Measurements from ENCODE around the gene JCHAIN. TPM values are rescaled to one million over a fixed set of nuclear protein-coding genes. Genes with fewer than 3 reads are reported as not detected.

Gene JCHAIN
- total RNA-seq, 2 donors from 2014 or later = not detected

DNA sequence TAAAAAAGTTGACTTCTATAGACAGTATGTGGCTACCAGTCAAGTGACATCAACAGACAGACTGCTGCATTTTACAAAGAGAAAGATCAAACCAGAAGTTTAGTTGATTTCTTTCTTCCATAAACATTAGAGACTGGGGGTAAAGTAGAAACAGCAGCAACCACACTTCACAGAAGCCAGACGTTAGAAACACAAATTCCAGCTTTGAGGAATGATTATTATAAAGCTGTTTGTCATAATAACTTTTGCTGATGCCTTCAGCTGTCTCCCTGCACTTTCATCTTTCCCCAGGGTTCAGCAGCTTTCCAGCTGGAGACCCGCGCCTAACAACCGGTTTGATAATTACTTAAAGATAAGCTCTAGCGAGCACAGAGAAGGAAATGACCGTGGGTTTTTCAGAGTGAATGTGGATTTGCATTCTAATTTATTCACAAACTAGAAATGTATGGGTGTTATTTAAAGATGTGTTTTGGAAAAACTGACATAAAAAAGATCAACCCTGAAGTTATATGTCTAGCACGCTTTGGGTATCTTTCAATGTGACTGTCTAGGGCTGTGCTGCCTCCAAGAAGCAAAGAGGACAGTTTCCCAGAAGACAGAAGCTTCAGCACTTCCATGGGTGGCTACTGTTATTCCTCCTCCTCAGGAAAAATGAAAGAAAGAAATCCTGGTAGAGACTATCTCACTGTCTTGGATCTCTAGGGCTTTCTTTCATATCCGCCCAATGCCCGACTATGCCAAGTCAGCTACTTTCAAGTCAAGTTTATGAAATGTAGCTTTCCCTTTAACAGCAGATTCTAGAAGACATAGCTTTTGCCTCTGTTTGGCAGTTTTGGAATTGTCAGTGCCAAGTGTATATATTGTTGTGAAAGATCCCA, 52.8 kb downstream of the JCHAIN start:
- Histone ChIP-seq H3K9me3 (ENCODE audit: control insufficient read depth, low read length) (no peaks in the 10 kb centered on the region), H3K4me3 (ENCODE audit: low read length) (no peak overlapping the region), H3K36me3 (ENCODE audit: control insufficient read depth, insufficient read depth, low read length) (no peaks in the 10 kb centered on the region), H3K9ac (ENCODE audit: extremely low read depth, low read length, poor library complexity, severe bottlenecking) (no peak overlapping the region), H3K4me1 (ENCODE audit: control insufficient read depth, insufficient read depth, low read length) (peaks cover 8% of the 10 kb centered on the region), H3K27me3 (ENCODE audit: control insufficient read depth, insufficient read depth, low read length, poor library complexity, severe bottlenecking) (peaks cover 5% of the 10 kb centered on the region), H3K27ac (ENCODE audit: low read depth, low read length) (no peak overlapping the region)
- TF ChIP-seq, protein P1, sequence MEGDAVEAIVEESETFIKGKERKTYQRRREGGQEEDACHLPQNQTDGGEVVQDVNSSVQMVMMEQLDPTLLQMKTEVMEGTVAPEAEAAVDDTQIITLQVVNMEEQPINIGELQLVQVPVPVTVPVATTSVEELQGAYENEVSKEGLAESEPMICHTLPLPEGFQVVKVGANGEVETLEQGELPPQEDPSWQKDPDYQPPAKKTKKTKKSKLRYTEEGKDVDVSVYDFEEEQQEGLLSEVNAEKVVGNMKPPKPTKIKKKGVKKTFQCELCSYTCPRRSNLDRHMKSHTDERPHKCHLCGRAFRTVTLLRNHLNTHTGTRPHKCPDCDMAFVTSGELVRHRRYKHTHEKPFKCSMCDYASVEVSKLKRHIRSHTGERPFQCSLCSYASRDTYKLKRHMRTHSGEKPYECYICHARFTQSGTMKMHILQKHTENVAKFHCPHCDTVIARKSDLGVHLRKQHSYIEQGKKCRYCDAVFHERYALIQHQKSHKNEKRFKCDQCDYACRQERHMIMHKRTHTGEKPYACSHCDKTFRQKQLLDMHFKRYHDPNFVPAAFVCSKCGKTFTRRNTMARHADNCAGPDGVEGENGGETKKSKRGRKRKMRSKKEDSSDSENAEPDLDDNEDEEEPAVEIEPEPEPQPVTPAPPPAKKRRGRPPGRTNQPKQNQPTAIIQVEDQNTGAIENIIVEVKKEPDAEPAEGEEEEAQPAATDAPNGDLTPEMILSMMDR (conservative IDR thresholded peaks at IDR 0.05) = no peak
- no peak overlapping the region for H3K4me3 Mint-ChIP-seq
- WGBS, 2 experiments (ENCODE audit: insufficient coverage in 1 of 2, insufficient read length in 1 of 2) = 67 to 82% methylated on average over 1 to 9 of the region's 9 CpGs
- no peak for DNase-seq
- no peaks in the 10 kb centered on the region for H3K9me3 Mint-ChIP-seq
- H3K4me1 Mint-ChIP-seq = peaks cover 35% of the 10 kb centered on the region
- no peaks in the 10 kb centered on the region for H3K36me3 Mint-ChIP-seq (ENCODE audit: low read depth)
- H3K27me3 Mint-ChIP-seq (ENCODE audit: insufficient read depth) = peaks cover 38% of the 10 kb centered on the region
- no peak overlapping the region for H3K27ac Mint-ChIP-seq

GRCh38 chr4:70608324-70608723, 58.0 kb downstream of the JCHAIN start:
- no peaks in the 10 kb centered on the region for H3K36me3 Mint-ChIP-seq (ENCODE audit: low read depth)
- TF ChIP-seq, protein P1 (conservative IDR thresholded peaks at IDR 0.05) = no peak
- peaks cover 22% of the 10 kb centered on the region for H3K4me1 Mint-ChIP-seq
- no peaks in the 10 kb centered on the region for H3K36me3 ChIP-seq (ENCODE audit: control insufficient read depth, insufficient read depth, low read length)
- peaks cover 7% of the 10 kb centered on the region for H3K4me1 ChIP-seq (ENCODE audit: control insufficient read depth, insufficient read depth, low read length)
- no peak for DNase-seq
- H3K27ac ChIP-seq (ENCODE audit: low read depth, low read length) = no peak overlapping the region
- H3K27ac Mint-ChIP-seq = no peak overlapping the region
- peaks cover 10% of the 10 kb centered on the region for H3K27me3 Mint-ChIP-seq (ENCODE audit: insufficient read depth)
- 83 to 94% methylated on average over 1 to 2 of the region's 2 CpGs for WGBS, 2 experiments (ENCODE audit: insufficient coverage in 1 of 2, insufficient read length in 1 of 2)
- no peaks in the 10 kb centered on the region for H3K9me3 Mint-ChIP-seq
- H3K4me3 Mint-ChIP-seq = no peak overlapping the region
- no peaks in the 10 kb centered on the region for H3K9me3 ChIP-seq (ENCODE audit: control insufficient read depth, low read length)
- H3K4me3 ChIP-seq (ENCODE audit: low read length) = no peak overlapping the region
- H3K27me3 ChIP-seq (ENCODE audit: control insufficient read depth, insufficient read depth, low read length, poor library complexity, severe bottlenecking) = no peaks in the 10 kb centered on the region
- no peak overlapping the region for H3K9ac ChIP-seq (ENCODE audit: extremely low read depth, low read length, poor library complexity, severe bottlenecking)

- Mint-ChIP-seq H3K4me3 (no peak overlapping the region), H3K27ac (no peak overlapping the region), H3K36me3 (ENCODE audit: low read depth) (no peaks in the 10 kb centered on the region), H3K27me3 (ENCODE audit: insufficient read depth) (peaks cover 5% of the 10 kb centered on the region), H3K9me3 (no peaks in the 10 kb centered on the region), H3K4me1 (peaks cover 15% of the 10 kb centered on the region)
- H3K36me3 ChIP-seq (ENCODE audit: control insufficient read depth, insufficient read depth, low read length) = no peaks in the 10 kb centered on the region
- H3K27me3 ChIP-seq (ENCODE audit: control insufficient read depth, insufficient read depth, low read length, poor library complexity, severe bottlenecking) = no peaks in the 10 kb centered on the region
- no peaks in the 10 kb centered on the region for H3K9me3 ChIP-seq (ENCODE audit: control insufficient read depth, low read length)
- H3K9ac ChIP-seq (ENCODE audit: extremely low read depth, low read length, poor library complexity, severe bottlenecking) = no peak overlapping the region
- 90 to 100% methylated on average over 2 to 3 of the region's 3 CpGs for WGBS, 2 experiments (ENCODE audit: insufficient coverage in 1 of 2, insufficient read length in 1 of 2)
- peak overlapping the region; percentile 22 for H3K27ac ChIP-seq (ENCODE audit: low read depth, low read length)
- no peaks in the 10 kb centered on the region for H3K4me1 ChIP-seq (ENCODE audit: control insufficient read depth, insufficient read depth, low read length)
- TF ChIP-seq, protein P1 (conservative IDR thresholded peaks at IDR 0.05) = no peak
- no peak for DNase-seq
- H3K4me3 ChIP-seq (ENCODE audit: low read length) = no peak overlapping the region
Observed at GRCh38 chr4:70607334-70607853, 58.9 kb downstream of the JCHAIN start.

All from endodermal cell (in vitro differentiated cells).